Testis (tissue), 3 donors: ENCODE results near the gene OR6S1. TPM values are rescaled to one million over a fixed set of nuclear protein-coding genes. Genes with fewer than 3 reads are reported as not detected.
"Not testable (repeated sequence)": the region's sequence is repeated elsewhere in the genome, so short reads cannot be mapped to it uniquely, and the experiment has no call there.

Experiments
- DNase-seq: peaks from one replicate; pipeline ENCODE4 v3.0.0-alpha.2; 2019
- H3K27ac ChIP-seq, 2 donors: fragments of 200-600 bp; sonication (generic); one replicate each; pipeline ENCODE4 v1.5.1; 2019
- H3K27me3 ChIP-seq: fragments of 200-600 bp; sonication (generic); one replicate; pipeline ENCODE4 v1.5.1; 2019
- H3K36me3 ChIP-seq: fragments of 200-600 bp; sonication (generic); one replicate; pipeline ENCODE4 v1.5.1; 2017; ENCODE audit warnings: low read depth; ENCODE audit errors: missing control alignments
- H3K4me1 ChIP-seq: fragments of 200-600 bp; sonication (generic); one replicate; pipeline ENCODE4 v1.5.1; 2019
- H3K4me3 ChIP-seq, 2 donors: fragments of 200-600 bp; sonication (generic); one replicate each; pipeline ENCODE4 v1.5.1; 2017 to 2019
- H3K9me3 ChIP-seq: fragments of 200-600 bp; sonication (generic); one replicate; pipeline ENCODE4 v1.5.1; 2017
- CTCF ChIP-seq, 3 experiments: fragments of 450-650 bp in 2 of 3; fragments of 200-600 bp in 1 of 3; sonication (generic) in 1 of 3; IDR thresholded peaks; one replicate each; pipeline ENCODE4 v1.5.1; 2016 to 2019; ENCODE audit warnings: antibody characterized with exemption in 3 of 3, mild to moderate bottlenecking in 2 of 3, moderate library complexity in 1 of 3
- POLR2A ChIP-seq: fragments of 450-650 bp; IDR thresholded peaks from one replicate; pipeline ENCODE4 v1.6.1; 2017; ENCODE audit warnings: antibody characterized with exemption, mild to moderate bottlenecking, moderate library complexity
- WGBS, 2 donors: methylation state at CpG; one replicate each; pipeline ENCODE4 v1.1.5; 2018; 5-methylcytosine and 5-hydroxymethylcytosine counted together
- intact Hi-C: fragments of 100-400 bp; cut with DNase I; formaldehyde crosslinking; loops from one replicate; pipeline ENCODE4 v1.15.1; 2023; ENCODE audit warnings: low total_unique reads
- polyA plus RNA-seq: library from polyadenylated mRNA; stranded (reverse); fragments of 350-450 nt; fragmentation: Illumina TruSeq; extraction: RNeasy Lipid Tissue Mini Kit (QIAGEN cat#74804); gene quantifications from one replicate; pipeline ENCODE4 v1.2.3, GENCODE V29; 2014; ENCODE audit warnings: low read depth, low replicate concordance; ENCODE audit not compliant: insufficient read depth
- total RNA-seq, 2 donors: library from RNA; depleted of rRNA; stranded (reverse); fragments of >200 nt; gene quantifications; one replicate each; pipeline ENCODE4 v1.2.3, GENCODE V29; 2016

OR6S1 gene
- total and polyA plus RNA-seq, 3 donors from 2014 or later = 0.68 TPM; not detected in 2

DNA sequence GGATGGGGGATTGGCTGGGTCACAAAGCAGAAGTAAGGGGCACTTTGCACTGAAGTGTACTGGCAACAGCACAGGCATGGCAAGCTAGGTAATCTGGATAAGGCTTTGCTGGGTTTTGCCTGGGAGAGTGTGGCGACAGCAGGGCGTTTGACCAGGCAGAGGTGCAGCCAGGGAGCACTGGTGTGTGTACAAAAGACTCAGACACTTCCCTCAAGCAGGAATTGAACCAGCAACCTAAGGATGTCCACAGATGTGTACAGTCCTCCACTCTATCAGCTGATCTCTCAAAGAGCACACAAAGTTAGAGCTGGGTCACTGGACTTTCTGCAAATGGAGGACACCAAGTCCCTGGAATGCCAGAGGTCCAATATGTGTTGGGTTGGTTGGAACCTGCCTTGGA, 27.5 kb upstream of the OR6S1 start:
- H3K9me3 ChIP-seq = no peaks in the 10 kb centered on the region
- 83 to 85% methylated on average over 2 of the region's 2 CpGs for WGBS, 2 donors
- TF ChIP-seq POLR2A (no peak), CTCF (IDR thresholded peaks at IDR 0.05) (no peak)
- intact Hi-C loops = no loop called here
- no peaks in the 10 kb centered on the region for H3K27me3 ChIP-seq
- H3K4me3 ChIP-seq = no peak overlapping the region
- DNase-seq = no peak
- no peaks in the 10 kb centered on the region for H3K4me1 ChIP-seq
- H3K36me3 ChIP-seq = no peaks in the 10 kb centered on the region
- no peak overlapping the region for H3K27ac ChIP-seq

- intact Hi-C loops = no loop called here
- Histone ChIP-seq H3K4me1 (no peaks in the 10 kb centered on the region), H3K9me3 (no peaks in the 10 kb centered on the region), H3K27ac (no peak overlapping the region), H3K36me3 (no peaks in the 10 kb centered on the region), H3K27me3 (no peaks in the 10 kb centered on the region), H3K4me3 (no peak overlapping the region)
- DNase-seq = no peak
- 90 to 92% methylated on average over 2 of the region's 2 CpGs for whole genome bisulfite sequencing, 2 donors
- TF ChIP-seq POLR2A (no peak), CTCF (IDR thresholded peaks at IDR 0.05) (no peak)
Observed at GRCh38 chr14:20667957-20668356, 26.5 kb upstream of the OR6S1 start.

DNA sequence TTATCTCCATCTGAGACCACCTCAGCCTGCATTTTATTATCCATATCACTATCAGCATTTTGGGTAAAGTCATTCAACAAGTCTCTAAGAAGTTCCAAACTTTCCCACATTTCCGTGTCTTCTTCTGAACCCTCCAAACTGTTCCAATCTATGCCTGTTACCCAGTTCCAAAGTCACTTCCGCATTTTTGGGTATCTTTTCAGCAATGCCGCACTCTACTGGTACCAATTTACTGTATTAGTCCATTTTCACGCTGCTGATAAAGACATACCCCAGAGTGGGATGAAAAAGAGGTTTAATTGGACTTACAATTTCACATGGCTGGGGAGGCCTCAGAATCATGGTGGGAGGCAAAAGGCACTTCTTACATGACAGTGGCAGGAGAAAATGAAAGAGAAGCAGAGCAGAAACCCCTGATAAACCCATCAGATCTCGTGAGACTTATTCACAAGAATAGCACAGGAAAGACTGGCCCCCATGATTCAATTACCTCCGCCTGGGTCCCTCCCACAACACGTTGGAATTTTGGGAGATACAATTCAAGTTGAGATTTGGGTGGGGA, 25.0 kb upstream of the OR6S1 start:
- H3K4me1 ChIP-seq, H3K36me3 ChIP-seq, H3K9me3 ChIP-seq, H3K4me3 ChIP-seq, intact Hi-C loops, H3K27me3 ChIP-seq, H3K27ac ChIP-seq, DNase-seq: not testable (repeated sequence)
- 80 to 81% methylated on average over 7 of the region's 7 CpGs for WGBS, 2 donors

DNA sequence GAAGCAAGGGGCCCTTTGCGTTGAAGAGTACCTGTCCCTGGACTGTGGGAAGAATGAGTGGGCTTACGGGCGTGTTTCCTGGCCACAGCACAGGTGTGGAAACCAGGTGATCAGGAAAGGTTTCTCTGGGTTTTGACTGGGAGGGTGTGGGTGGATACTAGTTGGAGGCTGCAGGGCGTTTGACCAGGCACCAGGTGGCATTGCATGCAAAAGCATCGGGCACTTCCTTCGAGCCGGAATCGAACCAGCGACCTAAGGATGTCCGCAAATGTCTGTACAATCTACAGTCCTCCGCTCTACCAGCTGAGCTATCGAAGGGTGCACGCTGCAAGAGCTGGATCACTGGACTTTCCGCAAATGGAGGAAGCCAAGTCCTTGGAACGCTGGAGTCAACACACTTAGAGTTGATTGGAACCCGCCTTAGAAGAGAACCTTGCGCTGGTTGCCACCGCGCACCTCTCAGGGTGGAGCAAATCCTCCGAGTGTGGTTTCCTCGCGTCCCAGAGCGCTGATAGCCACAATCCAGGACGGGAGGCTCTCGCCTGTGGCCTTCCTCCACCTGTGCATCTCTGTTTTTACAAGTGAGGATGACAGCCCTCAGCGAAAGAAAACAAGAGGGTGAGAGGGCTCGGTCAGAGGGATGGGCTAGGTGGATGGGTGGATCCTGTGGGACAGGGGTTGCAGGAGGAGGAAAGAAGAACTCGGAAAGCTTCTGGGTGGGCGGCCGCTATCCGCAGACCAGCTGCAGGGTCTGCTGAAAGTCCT, 21.7 kb upstream of the OR6S1 start:
- H3K36me3 ChIP-seq = no peaks in the 10 kb centered on the region
- H3K9me3 ChIP-seq = no peaks in the 10 kb centered on the region
- intact Hi-C loops = no loop called here
- H3K27me3 ChIP-seq = no peaks in the 10 kb centered on the region
- TF ChIP-seq CTCF (IDR thresholded peaks at IDR 0.05) (peak in 1 of 3 experiments; percentile 11), POLR2A (no peak)
- no peaks in the 10 kb centered on the region for H3K4me1 ChIP-seq
- 8 to 17% methylated on average over 21 to 31 of the region's 31 CpGs for WGBS, 2 donors
- no peak overlapping the region for H3K27ac ChIP-seq
- peak; percentile 59 for DNase-seq
- peak overlapping the region; percentile 10 to 29 for H3K4me3 ChIP-seq

- intact Hi-C loops = no loop called here
- no peak for TF ChIP-seq POLR2A
- TF ChIP-seq CTCF (IDR thresholded peaks at IDR 0.05) = no peak
- no peak for DNase-seq
- no peaks in the 10 kb centered on the region for H3K27me3 ChIP-seq
- H3K9me3 ChIP-seq = no peaks in the 10 kb centered on the region
- H3K27ac ChIP-seq = no peak overlapping the region
- no peaks in the 10 kb centered on the region for H3K36me3 ChIP-seq
- H3K4me1 ChIP-seq = no peaks in the 10 kb centered on the region
- 74 to 77% methylated on average over 2 of the region's 2 CpGs for WGBS, 2 donors
- H3K4me3 ChIP-seq = no peak overlapping the region
Observed at GRCh38 chr14:20661197-20661596, 19.7 kb upstream of the OR6S1 start.
